Measurements from ENCODE around the gene UNC79.

The UNC79 gene

DNA sequence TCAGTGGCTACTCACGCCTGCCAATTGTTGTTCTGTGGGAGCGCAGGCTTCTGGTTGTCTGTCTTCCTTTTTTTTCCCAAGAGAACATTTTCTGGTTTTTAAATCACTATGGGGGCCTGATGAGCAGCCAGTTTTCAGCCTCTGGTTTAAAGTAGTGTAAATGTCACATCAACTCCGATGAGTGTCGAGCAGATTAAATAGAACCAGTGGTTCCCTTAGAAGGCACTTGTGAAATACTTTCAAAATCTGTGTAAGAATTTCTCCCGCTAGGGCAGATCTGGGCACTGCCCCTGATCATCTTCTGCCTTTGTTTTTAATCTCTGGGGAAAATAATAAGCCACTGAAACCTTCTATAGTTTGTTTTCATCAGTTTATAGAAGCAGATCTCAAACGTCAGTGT lies 227.1 kb downstream of the UNC79 start:
- FAIRE-seq, result no peak

DNA sequence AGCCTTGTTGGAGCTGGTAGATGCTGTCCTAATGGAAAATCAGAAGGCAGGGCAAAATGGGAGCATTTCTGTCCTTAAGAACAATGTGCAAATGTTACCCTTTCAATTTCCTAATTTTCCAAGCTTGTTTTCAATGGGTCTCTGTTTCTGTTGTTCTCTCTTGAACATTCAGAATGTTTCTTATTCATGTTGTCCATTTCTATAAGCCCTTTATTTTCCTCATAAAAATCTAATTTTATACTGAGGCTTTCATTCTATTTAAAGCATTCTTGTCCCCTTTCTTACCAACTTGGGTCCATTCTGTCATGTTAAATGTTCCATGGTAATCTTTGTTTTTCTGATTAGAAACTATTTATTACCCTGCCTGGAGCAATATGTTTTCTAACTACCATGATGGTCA lies 232.6 kb downstream of the UNC79 start:
- no peak for DNase-seq (ENCODE audit: low spot score)
- no peak for FAIRE-seq

More for the DNA sequence above, 227.1 kb downstream of the UNC79 start:
- DNase-seq (ENCODE audit: low spot score), result no peak

DNA sequence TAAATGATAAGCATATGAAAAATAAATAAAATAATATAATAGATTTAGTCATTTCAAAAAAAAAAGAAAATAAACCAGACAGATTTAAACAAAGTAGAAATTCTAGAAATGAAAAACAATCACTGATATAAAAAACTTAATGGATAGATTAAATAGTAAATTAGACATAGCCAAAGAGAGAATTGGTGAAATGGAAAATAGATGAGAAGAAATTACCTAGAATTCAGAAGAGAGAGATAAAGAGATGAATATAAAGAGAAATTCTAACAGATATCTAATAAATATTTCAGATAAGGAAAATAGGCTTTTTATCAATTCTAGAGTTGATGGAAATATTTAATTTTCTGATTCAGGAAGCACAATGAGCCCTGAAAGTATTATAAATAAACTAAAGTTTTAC lies 234.4 kb downstream of the UNC79 start:
- FAIRE-seq (no peak), DNase-seq (ENCODE audit: low spot score) (no peak)

DNA sequence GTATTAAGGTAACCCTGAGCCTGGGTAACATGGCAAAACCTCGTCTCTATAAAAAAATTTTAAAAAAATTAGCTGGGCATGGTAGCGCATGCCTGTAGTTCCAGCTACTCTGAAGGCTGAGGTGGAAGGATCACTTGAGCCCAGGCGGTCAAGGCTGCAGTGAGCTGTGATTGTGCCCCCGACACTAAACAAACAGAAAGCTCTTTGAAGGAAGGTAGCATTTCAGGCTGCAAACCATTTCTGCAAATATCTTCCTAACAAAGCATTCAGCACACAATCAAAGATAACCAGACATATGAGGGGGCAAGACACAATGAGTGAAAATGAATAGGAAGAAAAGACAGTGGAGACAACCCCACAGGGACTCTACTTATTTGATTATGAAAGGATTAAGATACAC lies 238.9 kb downstream of the UNC79 start:
- no peak for DNase-seq (ENCODE audit: low spot score)
- no peak for FAIRE-seq

DNA sequence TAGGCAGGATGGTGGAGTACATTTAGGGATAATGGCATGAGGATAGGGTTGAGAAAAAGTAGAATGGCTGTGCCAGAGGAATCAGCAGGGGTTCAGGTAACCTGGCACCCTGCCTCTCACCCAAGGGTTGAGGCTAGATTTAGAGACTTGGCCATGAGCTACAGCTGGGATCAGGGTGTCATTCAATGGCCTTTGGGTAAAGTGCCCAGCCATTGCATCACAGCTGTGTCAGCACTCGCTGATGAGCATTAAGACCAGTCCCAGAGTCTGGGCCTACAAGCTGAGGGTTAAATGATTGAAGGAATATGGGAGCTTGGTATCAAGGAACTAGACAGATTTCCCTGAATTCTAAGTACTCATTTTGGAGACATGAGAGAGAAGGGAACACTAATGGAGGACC lies 243.6 kb downstream of the UNC79 start:
- FAIRE-seq, result no peak
- no peak for DNase-seq (ENCODE audit: low spot score)

DNA sequence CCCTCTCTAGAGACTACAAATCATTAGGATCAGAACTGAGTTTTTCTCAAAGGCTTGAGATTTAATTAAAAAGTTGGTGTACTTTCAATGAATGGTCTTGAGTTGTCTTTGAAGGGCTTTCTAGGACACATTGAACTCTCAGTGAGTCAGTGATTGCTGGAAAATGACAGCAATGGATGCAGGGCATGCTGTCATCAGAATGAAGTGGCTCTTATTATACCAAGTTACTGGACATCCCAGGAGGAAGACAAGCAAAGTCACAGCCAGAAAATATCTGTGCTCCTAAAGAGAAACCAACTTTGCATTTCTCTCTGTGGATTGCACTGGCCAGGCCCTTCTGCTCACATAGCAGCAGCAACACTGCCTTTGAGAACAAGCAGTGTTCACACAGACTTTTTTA lies 244.9 kb downstream of the UNC79 start:
- FAIRE-seq (no peak), DNase-seq (ENCODE audit: low spot score) (no peak)

DNA sequence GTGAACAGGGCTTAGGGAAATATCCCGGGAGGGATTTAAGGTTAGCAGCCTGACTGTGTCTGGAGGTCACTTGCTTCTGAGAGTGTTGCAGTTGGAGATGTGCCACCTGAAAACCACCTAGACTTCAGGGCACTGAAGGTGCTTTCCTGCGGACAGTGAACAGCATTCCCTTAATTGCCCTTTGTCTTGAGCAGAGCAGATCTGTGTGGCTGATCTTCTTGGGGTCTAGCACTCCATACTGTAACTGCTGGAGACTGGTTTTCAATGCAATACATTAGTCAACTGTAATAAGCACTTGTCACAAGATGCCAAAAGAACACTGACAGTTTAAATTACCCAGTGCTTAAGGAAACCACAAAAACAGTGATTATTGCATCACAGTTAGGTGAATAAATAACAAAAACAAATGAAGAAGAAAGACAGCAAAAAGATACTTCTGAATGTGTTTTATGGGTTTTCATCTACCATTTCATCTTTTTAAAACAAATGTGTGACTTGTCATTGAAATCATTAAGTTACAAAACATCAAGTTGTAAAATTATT lies 245.7 kb downstream of the UNC79 start:
- FAIRE-seq, result no peak
- DNase-seq (ENCODE audit: low spot score), result no peak

DNA sequence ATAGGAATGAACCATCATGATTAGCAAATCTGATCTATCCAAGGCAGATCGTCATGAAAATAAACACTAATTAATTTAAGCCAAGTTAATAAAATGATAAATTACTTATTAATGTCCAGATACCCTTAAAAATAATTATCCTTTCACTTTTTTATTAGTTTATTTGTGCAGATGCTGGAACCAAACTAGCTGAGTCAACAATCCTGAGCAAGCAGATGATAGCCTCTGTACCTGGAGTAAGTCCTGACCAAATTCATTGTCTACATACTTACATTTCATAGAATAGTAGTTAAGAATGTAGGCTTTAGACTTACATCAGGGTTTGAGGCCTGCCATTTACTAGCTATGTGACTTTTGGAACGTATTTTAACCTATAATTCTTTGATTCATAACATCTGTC lies 251.7 kb downstream of the UNC79 start:
- DNase-seq (ENCODE audit: low spot score) (no peak), FAIRE-seq (no peak)

DNA sequence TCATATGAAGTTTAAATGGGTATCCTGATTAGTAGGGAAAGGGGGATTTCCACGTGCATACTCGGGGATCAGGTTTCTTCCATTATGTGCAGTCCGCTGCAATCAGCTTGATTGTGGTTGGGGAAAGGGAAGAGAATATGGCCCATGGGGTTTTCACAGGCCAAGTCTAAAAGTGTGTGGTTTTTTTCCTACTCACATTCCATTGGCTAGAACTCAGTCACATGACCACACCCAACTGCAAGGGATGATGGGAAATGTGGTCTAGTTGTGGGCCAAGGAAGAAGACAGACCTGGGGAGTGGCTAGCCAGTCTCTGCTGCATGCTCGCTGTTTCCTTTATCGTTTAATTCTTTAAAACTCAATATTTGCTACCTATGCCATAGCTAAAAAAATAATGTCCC lies 252.5 kb downstream of the UNC79 start:
- no peak for FAIRE-seq

DNA sequence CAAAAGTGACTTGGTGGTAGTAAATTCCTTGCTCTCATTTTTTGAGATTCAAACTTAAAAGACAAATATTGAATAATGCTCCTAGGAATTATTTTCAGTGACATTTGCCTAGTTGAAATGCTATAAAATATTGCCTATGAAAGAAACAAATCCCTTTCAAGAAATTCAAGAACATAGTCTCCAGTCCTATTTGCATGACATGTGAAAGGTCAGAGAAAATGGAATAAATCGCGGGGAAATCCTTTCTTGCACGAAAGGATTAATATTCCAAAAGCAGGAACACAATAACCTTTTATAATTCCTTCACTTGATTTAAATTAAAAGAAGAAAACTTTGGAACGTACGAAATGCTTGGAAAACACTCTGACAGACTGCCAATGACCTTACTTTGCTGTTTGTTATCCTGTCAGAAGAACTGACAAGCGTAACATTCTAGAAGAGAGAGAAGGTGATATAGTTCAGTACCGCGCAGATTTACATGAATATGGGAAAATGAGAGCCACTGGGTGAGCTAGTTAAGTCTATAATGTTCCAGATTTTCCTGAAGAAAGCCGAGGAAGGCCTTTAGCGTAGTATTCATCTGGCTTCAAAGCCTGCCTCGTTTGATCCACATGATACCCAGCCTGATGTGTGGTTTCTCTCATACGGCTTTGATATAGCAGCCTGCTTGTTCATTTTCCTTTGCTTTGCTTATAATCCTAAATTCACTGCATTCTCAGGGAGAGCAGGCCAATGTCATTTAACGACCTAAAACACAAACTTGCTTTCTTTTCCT lies 254.6 kb downstream of the UNC79 start:
- DNase-seq (ENCODE audit: low spot score), result no peak
- FAIRE-seq, result no peak

More for the DNA sequence above, 252.5 kb downstream of the UNC79 start:
- no peak for DNase-seq (ENCODE audit: low spot score)

DNA sequence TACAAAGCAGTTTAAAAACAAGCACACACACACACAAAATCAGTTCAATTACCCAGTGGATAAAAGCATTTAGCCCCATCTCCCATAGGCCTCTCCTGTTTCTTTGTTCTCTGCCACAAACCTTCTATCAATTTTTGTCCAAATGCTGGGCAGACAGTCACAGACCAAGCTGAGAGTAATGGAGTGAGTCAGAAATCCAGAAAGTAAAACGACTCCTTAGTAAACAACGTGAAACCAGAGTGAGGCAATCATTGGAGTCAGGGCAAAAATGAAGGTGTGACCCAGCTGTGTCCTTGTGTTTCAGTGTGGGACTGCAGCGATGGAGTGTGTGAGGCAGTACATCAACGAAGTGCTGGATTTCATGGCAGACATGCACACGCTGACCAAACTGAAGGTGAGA lies 255.5 kb downstream of the UNC79 start:
- no peak for FAIRE-seq
- DNase-seq (ENCODE audit: low spot score), result no peak

DNA sequence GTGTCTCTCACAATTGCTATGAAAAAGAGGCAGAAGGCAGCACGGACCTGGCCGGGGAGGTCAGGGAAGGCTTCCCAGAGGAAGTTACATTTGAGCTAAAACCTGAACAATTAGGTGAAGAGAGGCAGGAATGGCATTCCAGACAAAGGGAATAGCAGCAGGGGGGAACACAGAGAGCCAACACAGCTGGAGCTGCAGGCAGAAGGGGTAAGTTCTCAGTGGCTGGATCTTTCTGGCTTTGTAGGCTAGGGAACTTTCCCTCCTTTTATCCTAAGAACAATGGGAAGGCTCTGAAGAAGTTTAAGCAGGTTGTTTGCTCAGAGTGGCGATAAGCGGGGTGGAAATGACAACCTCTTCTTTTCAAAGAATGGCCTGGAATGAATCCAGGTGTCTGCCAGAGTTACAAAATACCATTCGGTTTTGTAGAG lies 257.5 kb downstream of the UNC79 start:
- no peak for DNase-seq (ENCODE audit: low spot score)
- no peak for FAIRE-seq

DNA sequence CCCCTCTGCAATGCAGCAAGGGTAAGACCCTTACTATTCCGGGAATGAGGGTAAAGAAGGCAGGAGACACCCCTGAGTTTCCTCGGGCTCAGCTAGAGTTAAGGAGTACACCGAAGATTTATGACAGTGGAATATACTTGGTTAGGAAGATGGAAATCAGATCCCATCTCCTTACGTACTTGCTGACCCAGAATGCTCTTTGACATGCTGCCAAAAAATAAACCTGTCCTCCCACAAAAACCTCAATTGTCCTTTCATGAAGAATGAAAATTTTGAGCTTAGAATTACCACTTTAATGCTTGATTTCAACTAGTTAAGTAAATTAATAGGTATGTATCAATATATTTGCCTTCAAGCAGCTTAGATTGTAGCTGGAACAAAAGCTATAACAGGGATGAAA lies 258.1 kb downstream of the UNC79 start:
- DNase-seq (ENCODE audit: low spot score), result no peak
- no peak for FAIRE-seq

DNA sequence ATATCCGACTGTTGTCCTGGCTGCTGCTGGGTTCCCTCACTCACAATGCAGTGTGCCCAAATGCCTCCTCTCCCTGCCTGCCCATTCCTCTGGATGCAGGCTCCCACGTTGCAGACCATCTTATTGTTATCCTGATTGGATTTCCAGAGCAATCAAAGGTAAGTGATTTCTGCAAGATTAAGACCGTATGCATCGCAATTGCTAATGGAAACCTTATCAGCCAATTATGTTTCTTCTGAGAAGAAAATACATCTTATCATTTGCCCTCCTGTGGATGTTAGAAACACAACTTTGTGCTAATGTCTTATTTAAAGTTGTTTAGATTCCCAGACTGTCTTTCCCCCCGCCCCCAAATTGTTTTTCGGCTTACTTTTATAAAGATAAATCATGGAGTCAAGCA lies 259.4 kb downstream of the UNC79 start:
- no peak for FAIRE-seq
- DNase-seq (ENCODE audit: low spot score), result no peak

DNA sequence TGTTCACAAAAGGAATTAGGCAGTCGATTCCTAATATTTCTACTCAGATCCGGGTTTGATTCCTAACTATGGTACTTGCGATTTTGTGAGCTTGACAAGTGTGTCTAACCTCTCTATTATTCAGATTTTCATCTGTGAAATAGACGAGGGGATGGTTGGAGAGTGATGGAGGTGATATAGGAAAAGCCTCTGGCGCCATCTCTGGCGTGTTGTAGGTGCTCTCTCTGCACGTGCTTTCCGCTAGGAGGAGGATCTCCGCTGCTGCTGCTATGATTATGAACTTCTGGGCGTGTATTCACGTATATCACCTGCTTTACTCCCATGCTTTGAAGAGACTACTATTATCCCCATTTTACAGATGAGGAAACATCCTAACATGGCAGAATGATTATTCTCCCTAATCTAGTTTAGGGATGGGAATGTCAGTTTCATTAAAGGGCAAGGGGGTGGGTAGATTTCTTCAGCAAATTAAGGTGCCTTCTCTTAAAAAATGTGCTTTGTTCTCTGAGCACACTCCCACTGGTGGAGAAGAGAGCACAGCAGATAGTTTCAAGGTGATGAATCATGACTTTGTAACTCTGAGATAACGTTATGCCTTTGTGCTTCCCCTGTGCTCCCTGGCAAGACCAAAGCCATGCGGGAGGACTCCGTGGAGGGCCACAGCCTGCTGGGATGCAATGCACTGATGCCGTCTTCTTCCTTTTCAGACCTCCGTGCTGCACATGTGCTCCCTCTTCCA lies 260.5 kb downstream of the UNC79 start:
- no peak for FAIRE-seq

DNA sequence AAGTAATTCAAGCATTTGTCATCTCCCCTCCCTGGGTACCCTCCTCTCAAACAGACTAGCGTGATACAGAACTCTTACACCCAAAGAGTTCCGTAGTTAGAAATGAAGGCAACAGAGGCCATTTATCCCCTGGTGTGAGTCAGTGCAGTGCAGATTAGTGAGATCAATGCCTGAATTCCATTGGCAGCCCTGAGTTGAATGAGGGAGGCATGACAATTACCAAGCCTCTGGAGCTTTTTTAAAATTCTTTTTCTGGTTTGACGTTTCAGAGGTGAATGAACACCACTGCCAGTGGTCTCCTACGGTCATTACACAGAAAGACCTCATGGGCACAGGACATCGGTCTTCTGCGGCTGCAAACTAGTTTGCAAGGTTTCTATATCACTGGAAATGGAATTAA lies 263.2 kb downstream of the UNC79 start:
- no peak for DNase-seq (ENCODE audit: low spot score)
- no peak for FAIRE-seq

More for the DNA sequence above, 260.5 kb downstream of the UNC79 start:
- no peak for DNase-seq (ENCODE audit: low spot score)

DNA sequence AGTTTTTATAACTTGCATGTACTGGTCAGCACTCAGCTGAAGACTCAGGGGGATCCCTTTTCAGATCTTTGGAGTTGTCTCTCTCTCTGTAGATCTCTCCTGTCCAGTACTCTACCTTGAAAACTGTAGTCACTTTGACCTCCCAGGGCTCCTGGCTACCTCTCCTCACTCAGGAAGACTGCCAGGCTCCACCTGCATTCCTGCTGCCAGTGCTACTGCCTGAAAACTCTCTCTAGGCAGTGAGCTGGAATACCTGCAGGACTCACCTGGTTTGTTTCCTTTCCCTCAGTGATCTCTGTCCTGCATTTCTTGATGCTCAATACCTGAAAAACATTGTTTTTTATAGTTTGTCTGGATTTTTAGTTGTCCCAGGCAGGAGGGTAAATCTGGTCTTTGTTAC lies 270.2 kb downstream of the UNC79 start:
- DNase-seq (ENCODE audit: low spot score) (no peak), FAIRE-seq (no peak)

DNA sequence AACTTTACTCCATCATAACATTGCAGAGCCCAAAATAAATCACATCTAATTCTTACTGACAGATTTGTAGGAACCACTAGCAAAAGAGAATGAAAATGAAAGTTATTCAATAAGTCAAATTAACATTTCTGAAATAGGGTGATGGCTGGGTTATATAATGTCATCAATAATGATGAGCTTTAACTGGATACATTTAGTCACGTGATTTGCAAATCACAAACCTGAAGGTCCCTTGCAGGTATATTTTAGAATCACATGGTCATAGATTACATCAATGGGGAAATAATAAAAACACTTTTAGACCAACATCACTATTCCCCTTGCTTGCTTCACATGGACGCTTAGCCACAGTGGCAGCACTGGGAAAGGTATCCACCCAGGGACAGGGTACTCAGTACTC lies 270.8 kb downstream of the UNC79 start:
- FAIRE-seq (no peak), DNase-seq (ENCODE audit: low spot score) (no peak)

DNA sequence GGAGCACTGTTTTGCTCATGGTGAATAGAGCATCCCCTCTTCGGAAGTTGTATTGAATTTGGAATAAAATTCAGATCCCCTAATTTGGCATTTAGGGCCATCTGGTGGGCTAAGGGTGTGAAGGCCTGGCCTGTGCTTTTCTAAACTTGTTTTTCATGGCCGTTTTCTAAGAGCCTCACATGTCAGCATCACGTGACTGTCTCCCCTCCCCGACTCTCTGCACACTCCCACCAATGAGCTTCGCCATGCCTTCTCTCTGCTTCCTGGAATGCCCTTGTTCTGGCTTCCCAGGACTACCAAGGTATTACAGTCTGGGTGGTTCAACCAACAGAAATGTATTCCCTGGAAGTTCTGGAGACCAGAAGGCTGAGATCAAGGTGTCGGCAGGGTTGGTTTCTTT lies 272.2 kb downstream of the UNC79 start:
- FAIRE-seq, result no peak

DNA sequence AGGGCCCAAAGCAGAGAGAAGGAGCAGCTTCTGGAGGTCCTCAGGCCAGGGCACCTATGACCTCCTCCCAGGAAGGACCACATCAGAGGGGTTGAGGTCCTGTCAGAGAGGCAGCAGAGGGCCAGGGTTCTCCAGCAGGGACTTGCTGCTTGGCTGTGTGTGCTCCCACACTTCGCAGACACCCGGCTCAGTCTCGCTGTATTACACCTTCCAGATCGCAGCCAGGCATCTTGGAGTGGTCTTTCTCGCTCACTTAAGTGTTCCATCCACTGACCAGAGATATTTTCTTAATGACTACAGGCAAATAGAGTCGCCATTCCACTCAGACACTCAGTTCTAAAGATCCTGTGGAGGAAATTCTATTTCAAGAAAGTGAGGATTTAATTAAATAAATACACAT lies 273.2 kb downstream of the UNC79 start:
- FAIRE-seq, result no peak

More for the DNA sequence above, 272.2 kb downstream of the UNC79 start:
- no peak for DNase-seq (ENCODE audit: low spot score)

DNA sequence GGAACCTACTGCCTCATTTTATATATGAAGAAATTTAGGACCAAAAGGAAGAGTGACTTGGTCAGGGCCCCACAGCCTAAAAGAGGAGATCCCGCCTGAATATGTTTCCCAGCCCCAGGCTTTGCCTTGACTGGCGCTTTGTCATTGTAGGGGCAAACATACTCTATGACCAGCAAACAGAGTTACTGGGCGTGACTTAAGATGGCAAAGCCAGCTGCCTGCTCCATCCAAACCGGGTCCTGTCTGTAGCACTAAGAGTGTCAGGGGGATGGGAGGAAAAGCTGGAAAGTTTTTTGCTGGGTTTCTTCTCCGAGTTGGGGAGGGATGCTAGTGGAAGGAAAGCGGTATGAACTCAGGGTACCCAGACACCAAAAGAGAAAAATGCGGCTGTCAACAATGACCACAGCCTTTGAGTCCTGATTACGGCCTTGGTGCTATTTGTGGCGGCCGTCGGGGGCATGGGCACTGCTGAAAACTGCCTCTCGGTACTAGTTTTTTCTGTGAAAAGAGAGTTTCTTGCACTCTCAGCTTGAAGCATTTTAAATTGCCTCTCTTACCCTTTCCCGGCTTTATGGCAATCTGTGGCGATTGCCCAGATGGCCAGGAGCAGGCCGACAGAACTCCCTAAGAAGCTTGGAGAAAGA lies 274.9 kb downstream of the UNC79 start:
- FAIRE-seq, result no peak
- DNase-seq (ENCODE audit: low spot score), result no peak

More for the DNA sequence above, 273.2 kb downstream of the UNC79 start:
- DNase-seq (ENCODE audit: low spot score), result no peak

DNA sequence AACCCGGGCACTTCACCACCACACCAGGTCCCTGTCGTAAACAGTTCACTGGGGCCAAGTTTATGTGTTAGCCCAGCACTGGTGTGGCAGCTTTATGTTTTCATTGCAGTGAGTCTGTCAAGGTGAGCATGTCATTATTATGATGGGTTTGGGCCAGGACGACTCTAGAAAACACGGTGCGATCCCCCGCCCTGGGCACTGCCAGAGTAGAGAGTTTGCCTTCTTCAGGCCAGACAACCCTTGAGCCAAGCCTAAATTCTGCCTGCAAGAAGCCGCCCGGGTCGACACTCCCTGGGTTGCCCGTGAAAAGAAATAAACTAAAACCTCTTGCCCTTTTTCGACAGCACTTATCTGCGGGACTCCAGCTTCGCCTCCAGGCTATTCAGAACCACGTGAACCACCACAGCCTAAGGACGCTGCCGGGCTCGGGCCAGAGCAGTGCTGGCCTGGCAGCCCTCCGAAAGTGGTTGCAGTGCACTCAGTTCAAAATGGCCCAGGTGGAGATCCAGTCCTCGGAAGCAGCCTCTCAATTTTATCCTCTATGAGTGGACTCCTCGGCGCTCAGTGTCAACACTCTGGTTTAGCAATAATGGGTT lies 275.7 kb downstream of the UNC79 start:
- no peak for FAIRE-seq

More for the DNA sequence above, 275.7 kb downstream of the UNC79 start:
- DNase-seq (ENCODE audit: low spot score), result no peak
